Measurements from ENCODE around the gene DPP4. TPM values are rescaled to one million over a fixed set of nuclear protein-coding genes. Genes with fewer than 3 reads are reported as not detected.
A peak's percentile ranks its signal among the peaks of the same experiment; 100 is the strongest.

The DPP4 gene
- total and polyA plus RNA-seq, 2 experiments from 2014 or later: 1.5 to 2.8 TPM

GRCh38 chr2:161952783-161953191 is 121.2 kb downstream of the DPP4 start:
- H3K4me1 ChIP-seq (ENCODE audit: insufficient read depth): 0 out of 2 replicates have a peak, but pooled peaks cover 4% of the 10 kb centered on the region
- no peak overlapping the region for H2AFZ ChIP-seq
- H3K4me3 ChIP-seq: no peak overlapping the region
- no peaks in the 10 kb centered on the region for H3K36me3 ChIP-seq (ENCODE audit: insufficient read depth)
- no peaks in the 10 kb centered on the region for H4K20me1 ChIP-seq (replicated peaks; ENCODE audit: insufficient read depth)
- ATAC-seq (no peak), DNase-seq (ENCODE audit: low spot score) (no peak)
- Mint-ChIP-seq H3K36me3 (ENCODE audit: low read depth) (no peaks in the 10 kb centered on the region), H3K4me3 (no peak overlapping the region), H3K27ac (no peak overlapping the region), H3K4me1 (peaks cover 5% of the 10 kb centered on the region), H3K27me3 (ENCODE audit: insufficient read depth, low read depth, poor library complexity) (no peaks in the 10 kb centered on the region), H3K9me3 (no peaks in the 10 kb centered on the region)
- H3K9me2 ChIP-seq (ENCODE audit: insufficient read depth): no peaks in the 10 kb centered on the region
- no peaks in the 10 kb centered on the region for H3K27me3 ChIP-seq (ENCODE audit: insufficient read depth)
- H3F3A ChIP-seq (replicated peaks; ENCODE audit: low read depth): no peaks in the 10 kb centered on the region
- no peak overlapping the region for H3K4me2 ChIP-seq
- no peak for TF ChIP-seq EZH2 (IDR thresholded peaks at IDR 0.05; ENCODE audit: low read depth, unreplicated experiment)
- H3K27ac ChIP-seq (ENCODE audit: low read depth): no peak overlapping the region
- no peaks in the 10 kb centered on the region for H3K79me2 ChIP-seq (replicated peaks; ENCODE audit: insufficient read depth)

- H3K4me1 Mint-ChIP-seq: peaks cover 10% of the 10 kb centered on the region
- peak; percentile 38 for ATAC-seq
These were observed 126.2 kb downstream of the DPP4 start for GRCh38 chr2:161947836-161948235.

More at GRCh38 chr2:161947836-161948235, 126.2 kb downstream of the DPP4 start:
- no peaks in the 10 kb centered on the region for H3K27me3 Mint-ChIP-seq (ENCODE audit: insufficient read depth, low read depth, poor library complexity)
- TF ChIP-seq NANOG (IDR thresholded peaks at IDR 0.05; ENCODE audit: borderline replicate concordance) (no peak), ZNF462 (CRISPR knock-in tag; IDR thresholded peaks at IDR 0.05) (no peak), REST (IDR thresholded peaks at IDR 0.05; ENCODE audit: unreplicated experiment) (no peak), EZH2phosphoT487 (IDR thresholded peaks at IDR 0.05; ENCODE audit: unreplicated experiment) (no peak)
- no peak overlapping the region for H3K4me3 ChIP-seq
- H3K4me1 ChIP-seq (ENCODE audit: insufficient read depth): 0 out of 2 replicates have a peak, but pooled peaks cover 4% of the 10 kb centered on the region
- H3K4me2 ChIP-seq: 0 out of 2 replicates have a peak overlapping the region, but pooled peaks have one; percentile 33
- H3K9me3 Mint-ChIP-seq: no peaks in the 10 kb centered on the region
- H3K79me2 ChIP-seq (replicated peaks; ENCODE audit: insufficient read depth): no peaks in the 10 kb centered on the region
- peak overlapping the region; percentile 73; the same call in 1 of the 2 replicates for H2AFZ ChIP-seq
- no peaks in the 10 kb centered on the region for H3K36me3 Mint-ChIP-seq (ENCODE audit: low read depth)
- H3K9me2 ChIP-seq (ENCODE audit: insufficient read depth): no peaks in the 10 kb centered on the region
- H3K36me3 ChIP-seq (ENCODE audit: insufficient read depth): no peaks in the 10 kb centered on the region
- 0 out of 2 replicates have a peak overlapping the region, but pooled peaks have one; percentile 2 for H3K27ac Mint-ChIP-seq
- no peaks in the 10 kb centered on the region for H3F3A ChIP-seq (replicated peaks; ENCODE audit: low read depth)
- no peak overlapping the region; the same call in 2 of the 3 replicates for H3K4me3 Mint-ChIP-seq
- no peaks in the 10 kb centered on the region for H3K27me3 ChIP-seq (ENCODE audit: insufficient read depth)
- no peak overlapping the region for H3K27ac ChIP-seq (ENCODE audit: low read depth)
- no peaks in the 10 kb centered on the region for H4K20me1 ChIP-seq (replicated peaks; ENCODE audit: insufficient read depth)
- DNase-seq (ENCODE audit: low spot score): peak; percentile 31

Measured in GM23338 (cell line).